NOMO-1 treated with DMSO at 0.1 percent for 48 hours (cell line): ENCODE measurements around the gene CCDC8.
"Not testable (repeated sequence)": the region's sequence is repeated elsewhere in the genome, so short reads cannot be mapped to it uniquely, and the experiment has no call there.

ENCODE experiments used
- DNase-seq: peaks from one replicate; lab custom pipeline; 2025; ENCODE audit not compliant: unreplicated experiment; lab: John Stamatoyannopoulos, UW

Gene CCDC8

GRCh38 chr19:46413262-46414031 is at the start of gene CCDC8:
TSS of gene CCDC8 (minus strand) at chr19:46413564. CDS start at chr19:46412810, 754 bp downstream.
- no peak for DNase-seq

- no peak for DNase-seq
Measured at GRCh38 chr19:46461537-46461936, 48.2 kb upstream of the CCDC8 start.

DNA sequence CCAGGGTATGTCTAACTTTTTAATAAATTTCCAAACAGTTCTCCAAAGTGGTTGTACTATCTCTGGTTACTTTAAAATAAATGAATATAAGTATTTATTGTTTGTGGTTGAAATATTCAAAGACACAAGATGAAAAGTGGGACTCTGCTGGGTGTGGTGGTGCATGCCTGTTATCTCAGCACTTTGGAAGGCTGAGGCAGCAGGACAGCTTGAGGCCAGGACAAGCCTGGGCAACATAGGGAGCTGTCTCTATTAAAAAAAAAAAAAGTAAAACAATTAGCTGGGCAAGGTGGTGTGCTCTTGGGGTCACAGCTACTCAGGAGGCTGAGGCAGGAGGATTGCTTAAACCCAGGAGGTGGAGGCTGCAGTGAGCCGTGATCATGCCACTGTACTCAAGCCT is 47.6 kb upstream of the CCDC8 start:
- DNase-seq = no peak

- no peak for DNase-seq
Measured at GRCh38 chr19:46460055-46460454, 46.7 kb upstream of the CCDC8 start.

GRCh38 chr19:46456930-46457329 is 43.6 kb upstream of the CCDC8 start:
- no peak for DNase-seq

GRCh38 chr19:46454244-46454643 is 40.9 kb upstream of the CCDC8 start:
- DNase-seq = no peak

- no peak for DNase-seq
Measured at GRCh38 chr19:46453661-46454060, 40.3 kb upstream of the CCDC8 start.

DNA sequence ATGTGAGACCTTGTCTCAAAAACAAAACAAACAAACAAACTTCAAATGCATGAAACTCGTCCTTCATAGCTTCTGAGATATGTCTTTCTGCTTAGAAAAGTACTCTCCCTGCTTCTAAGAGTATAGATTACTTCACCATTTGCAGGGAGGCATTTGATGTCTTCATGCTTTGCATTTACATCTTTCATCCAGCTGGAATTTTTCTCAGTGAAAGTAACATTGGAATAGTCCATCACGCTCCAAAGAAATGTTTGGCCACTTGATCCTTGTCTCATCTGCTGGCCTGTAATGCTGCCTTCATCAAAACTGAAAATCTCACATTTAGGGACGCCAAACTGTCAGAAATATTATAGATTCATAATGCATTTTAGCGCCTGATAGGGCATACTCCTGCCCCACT is 38.8 kb upstream of the CCDC8 start:
- no peak for DNase-seq

- DNase-seq = no peak
Measured at GRCh38 chr19:46451352-46451751, 38.0 kb upstream of the CCDC8 start.

DNA sequence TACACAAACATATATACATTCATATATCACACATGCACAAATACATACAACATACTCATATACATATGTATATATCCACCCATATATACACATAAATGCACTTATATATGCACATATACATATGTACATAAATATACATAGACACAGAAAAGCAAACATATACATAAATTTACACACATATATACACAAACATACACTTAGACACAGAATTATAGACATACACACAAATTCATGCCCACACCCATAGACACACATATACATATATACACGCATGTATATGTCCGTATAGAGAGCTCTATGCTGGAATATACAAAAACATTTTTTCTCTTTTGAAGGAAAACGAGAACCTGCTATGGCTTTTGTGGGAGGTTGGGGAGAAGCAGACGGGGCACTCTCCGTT is 37.4 kb upstream of the CCDC8 start:
- DNase-seq = no peak

- no peak for DNase-seq
Measured at GRCh38 chr19:46449228-46449627, 35.9 kb upstream of the CCDC8 start.

GRCh38 chr19:46448601-46449000 is 35.2 kb upstream of the CCDC8 start:
- no peak for DNase-seq

DNA sequence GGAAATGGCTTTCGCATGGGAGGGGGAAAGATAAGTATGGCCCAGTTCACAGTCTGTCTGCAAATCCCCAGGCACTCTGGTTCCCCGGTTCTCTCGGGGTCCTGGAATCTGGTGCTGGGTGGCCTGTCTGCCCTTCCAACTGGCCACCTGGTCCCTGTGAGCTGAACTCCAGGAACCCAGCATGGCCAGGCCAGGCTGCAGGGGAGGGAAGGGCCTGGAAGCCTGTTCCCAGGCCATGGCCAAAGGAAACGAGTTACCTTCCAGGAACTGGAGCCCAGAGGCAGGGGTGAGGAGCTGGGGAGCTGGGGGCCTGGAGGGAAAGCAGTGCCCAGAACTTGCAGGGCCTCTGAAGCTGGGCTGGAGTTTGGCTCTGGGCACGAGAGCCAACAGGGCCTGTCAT is 34.5 kb upstream of the CCDC8 start:
- no peak for DNase-seq

DNA sequence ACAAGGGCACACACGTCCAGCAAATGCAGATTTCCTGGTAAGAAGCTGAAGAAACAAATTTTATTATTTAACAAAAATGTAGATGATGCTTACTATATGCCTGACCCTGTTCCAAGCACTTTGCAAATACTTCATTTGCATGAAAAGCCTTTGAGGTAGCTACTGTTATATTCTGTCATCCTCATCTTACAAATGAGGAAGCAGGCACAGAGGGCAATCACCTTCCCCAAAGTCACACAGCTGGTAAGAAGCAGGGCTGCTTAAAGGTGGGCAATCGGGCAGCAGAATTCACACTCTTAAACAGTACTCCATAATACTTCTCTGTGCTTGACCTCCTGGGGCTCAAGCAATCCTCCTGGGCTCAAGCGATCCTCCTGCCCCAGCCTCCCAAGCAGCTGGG is 33.6 kb upstream of the CCDC8 start:
- DNase-seq = no peak

GRCh38 chr19:46446021-46446420 is 32.7 kb upstream of the CCDC8 start:
- no peak for DNase-seq

GRCh38 chr19:46442808-46443450 is 29.6 kb upstream of the CCDC8 start:
- no peak for DNase-seq

DNA sequence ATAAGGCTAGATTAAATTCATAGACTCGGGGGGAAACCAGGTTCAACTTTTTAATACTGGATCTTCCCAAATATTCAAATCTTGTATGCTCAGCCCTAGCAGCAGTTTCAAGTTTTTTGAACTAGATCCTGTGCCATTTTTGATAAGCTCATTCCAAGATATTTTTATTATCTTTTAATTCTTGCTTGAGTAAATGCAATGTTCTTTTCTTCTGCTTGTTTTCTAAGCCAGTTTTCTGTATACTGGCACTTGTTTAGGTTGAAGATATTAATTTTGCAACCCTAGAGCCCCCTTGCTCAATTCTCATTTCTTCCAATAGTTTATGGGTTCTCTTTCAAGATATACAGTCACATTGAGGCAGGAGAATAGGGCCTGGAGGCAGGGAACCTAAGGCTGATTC is 28.5 kb upstream of the CCDC8 start:
- DNase-seq = no peak

GRCh38 chr19:46435689-46436088 is 22.3 kb upstream of the CCDC8 start:
- DNase-seq = not testable (repeated sequence)

DNA sequence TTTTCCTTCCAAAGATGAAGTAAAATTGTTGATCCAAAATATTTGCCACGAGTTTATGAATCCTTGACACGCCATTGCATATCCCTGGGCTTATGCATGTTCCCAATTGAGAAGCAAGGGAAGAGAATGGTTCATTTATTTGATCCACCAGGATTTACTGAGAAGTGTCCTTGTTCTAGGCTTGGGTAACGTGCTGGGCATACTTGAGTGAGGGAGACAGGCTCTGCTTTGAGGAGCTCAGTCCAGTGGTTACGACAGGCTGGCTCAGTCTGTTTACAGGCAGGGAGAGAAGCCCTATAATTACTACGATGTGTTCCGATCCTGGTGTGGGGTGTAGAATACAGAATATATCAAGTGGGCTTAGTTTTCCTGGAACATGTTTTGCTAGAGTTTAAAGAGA is 21.6 kb upstream of the CCDC8 start:
- DNase-seq = no peak

- not testable (repeated sequence) for DNase-seq
Measured at GRCh38 chr19:46433470-46433869, 20.1 kb upstream of the CCDC8 start.

GRCh38 chr19:46431824-46432223 is 18.5 kb upstream of the CCDC8 start:
- DNase-seq = no peak

GRCh38 chr19:46429999-46430398 is 16.6 kb upstream of the CCDC8 start:
- DNase-seq = no peak
